ENCODE data around the gene PSORS1C1. TPM values are rescaled to one million over a fixed set of nuclear protein-coding genes. Genes with fewer than 3 reads are reported as not detected.

The PSORS1C1 gene
- total RNA-seq, 2 experiments from 2014 or later, result not detected

DNA sequence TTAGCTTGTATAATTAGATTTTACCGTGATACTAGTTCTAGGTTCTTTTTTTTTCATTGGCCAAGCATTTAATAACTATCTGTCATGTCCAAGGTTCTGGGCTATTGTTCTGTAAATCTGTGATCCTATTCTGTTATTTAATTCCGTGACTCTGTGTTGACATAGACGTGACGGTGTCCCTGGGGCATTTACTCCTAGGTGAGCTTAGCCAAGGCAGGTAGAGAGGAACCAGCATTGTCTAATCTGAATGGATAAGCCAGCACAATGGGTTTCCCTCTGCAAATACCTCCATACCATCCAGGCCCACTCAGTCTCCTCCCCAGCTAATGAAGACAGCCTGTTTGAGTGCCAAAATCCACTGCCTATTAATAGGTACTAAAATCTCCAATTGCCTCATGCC is 14.5 kb downstream of the PSORS1C1 start:
- POLR2A ChIA-PET, result interaction anchor here (0.7 kb wide), 1 partner anchor 67 kb away, joined by 3 read pairs; no protein-coding TSS in a partner anchor
- Mint-ChIP-seq H3K27ac (no peak overlapping the region), H3K27me3 (peaks cover 6% of the 10 kb centered on the region), H3K4me1 (ENCODE audit: low read depth) (peaks cover 6% of the 10 kb centered on the region), H3K36me3 (ENCODE audit: low read depth) (no peaks in the 10 kb centered on the region), H3K9me3 (no peaks in the 10 kb centered on the region), H3K4me3 (no peak overlapping the region)
- no peak overlapping the region for H3K4me3 ChIP-seq (ENCODE audit: low read length)
- H3K4me1 ChIP-seq (ENCODE audit: insufficient read depth, low read length), result peaks cover 8% of the 10 kb centered on the region
- H3K27me3 ChIP-seq (ENCODE audit: control insufficient read depth in 1 of 2, insufficient read depth in 2 of 2, low read length in 2 of 2), result no peaks in the 10 kb centered on the region
- TF ChIP-seq, protein P1, sequence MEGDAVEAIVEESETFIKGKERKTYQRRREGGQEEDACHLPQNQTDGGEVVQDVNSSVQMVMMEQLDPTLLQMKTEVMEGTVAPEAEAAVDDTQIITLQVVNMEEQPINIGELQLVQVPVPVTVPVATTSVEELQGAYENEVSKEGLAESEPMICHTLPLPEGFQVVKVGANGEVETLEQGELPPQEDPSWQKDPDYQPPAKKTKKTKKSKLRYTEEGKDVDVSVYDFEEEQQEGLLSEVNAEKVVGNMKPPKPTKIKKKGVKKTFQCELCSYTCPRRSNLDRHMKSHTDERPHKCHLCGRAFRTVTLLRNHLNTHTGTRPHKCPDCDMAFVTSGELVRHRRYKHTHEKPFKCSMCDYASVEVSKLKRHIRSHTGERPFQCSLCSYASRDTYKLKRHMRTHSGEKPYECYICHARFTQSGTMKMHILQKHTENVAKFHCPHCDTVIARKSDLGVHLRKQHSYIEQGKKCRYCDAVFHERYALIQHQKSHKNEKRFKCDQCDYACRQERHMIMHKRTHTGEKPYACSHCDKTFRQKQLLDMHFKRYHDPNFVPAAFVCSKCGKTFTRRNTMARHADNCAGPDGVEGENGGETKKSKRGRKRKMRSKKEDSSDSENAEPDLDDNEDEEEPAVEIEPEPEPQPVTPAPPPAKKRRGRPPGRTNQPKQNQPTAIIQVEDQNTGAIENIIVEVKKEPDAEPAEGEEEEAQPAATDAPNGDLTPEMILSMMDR (IDR thresholded peaks at IDR 0.05), result no peak
- CTCF ChIA-PET, result interaction anchor here (1.0 to 1.2 kb wide), 3 partner anchors 238 to 647 kb away, joined by 3 read pairs; no protein-coding TSS in a partner anchor
- no peak overlapping the region for H3K27ac ChIP-seq (ENCODE audit: low read depth in 1 of 2, low read length in 2 of 2)
- intact Hi-C loops (cut with DNase I, micrococcal nuclease), result loop anchor here in 1 of 2 experiments (5.0 kb wide), 1 partner anchor 212 kb away; no protein-coding TSS in a partner anchor
- H3K9me3 ChIP-seq (ENCODE audit: control insufficient read depth in 1 of 2, insufficient read depth in 1 of 2, low read length in 2 of 2), result no peaks in the 10 kb centered on the region
- ATAC-seq (ENCODE audit: poor library complexity) (no peak), DNase-seq (no peak)
- no peaks in the 10 kb centered on the region for H3K36me3 ChIP-seq (ENCODE audit: insufficient read depth, low read length)

DNA sequence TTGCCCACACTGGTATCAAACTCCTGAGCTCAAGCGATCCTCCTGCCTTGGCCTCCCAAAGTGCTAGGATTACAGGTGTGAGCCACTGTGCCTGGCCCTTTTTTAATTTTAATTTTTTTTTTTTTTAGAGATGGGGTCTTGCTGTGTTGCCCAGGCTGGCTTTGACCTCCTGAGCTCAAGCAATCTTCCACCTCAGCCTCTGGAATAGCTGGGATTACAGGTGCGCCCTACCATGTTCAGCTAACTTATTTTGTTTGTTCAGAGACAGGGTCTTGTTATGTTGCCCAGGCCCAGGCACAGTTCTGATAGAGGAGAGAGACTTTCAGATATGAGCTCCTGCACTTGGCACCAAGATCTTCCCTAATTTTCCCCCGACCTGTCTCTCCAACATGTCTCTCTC is 16.2 kb downstream of the PSORS1C1 start:
- H3K4me3 Mint-ChIP-seq, result no peak overlapping the region
- POLR2A ChIA-PET, result no interaction called here
- intact Hi-C loops (cut with DNase I, micrococcal nuclease), result no loop called here
- CTCF ChIA-PET, result interaction anchor here (0.8 kb wide), 1 partner anchor 66 kb away, joined by 3 read pairs; no protein-coding TSS in a partner anchor
- no peak overlapping the region for H3K27ac ChIP-seq (ENCODE audit: low read depth in 1 of 2, low read length in 2 of 2)
- TF ChIP-seq, protein P1 (IDR thresholded peaks at IDR 0.05), result no peak
- DNase-seq, result no peak
- no peaks in the 10 kb centered on the region for H3K36me3 Mint-ChIP-seq (ENCODE audit: low read depth)
- H3K4me1 Mint-ChIP-seq (ENCODE audit: low read depth), result peaks cover 6% of the 10 kb centered on the region
- H3K27me3 ChIP-seq (ENCODE audit: control insufficient read depth in 1 of 2, insufficient read depth in 2 of 2, low read length in 2 of 2), result no peaks in the 10 kb centered on the region
- no peak overlapping the region for H3K4me3 ChIP-seq (ENCODE audit: low read length)
- H3K9me3 ChIP-seq (ENCODE audit: control insufficient read depth in 1 of 2, insufficient read depth in 1 of 2, low read length in 2 of 2), result no peaks in the 10 kb centered on the region
- H3K27ac Mint-ChIP-seq, result no peak overlapping the region
- no peak for ATAC-seq (ENCODE audit: poor library complexity)
- H3K36me3 ChIP-seq (ENCODE audit: insufficient read depth, low read length), result no peaks in the 10 kb centered on the region
- H3K9me3 Mint-ChIP-seq, result no peaks in the 10 kb centered on the region
- H3K4me1 ChIP-seq (ENCODE audit: insufficient read depth, low read length), result peaks cover 8% of the 10 kb centered on the region
- peaks cover 6% of the 10 kb centered on the region for H3K27me3 Mint-ChIP-seq

DNA sequence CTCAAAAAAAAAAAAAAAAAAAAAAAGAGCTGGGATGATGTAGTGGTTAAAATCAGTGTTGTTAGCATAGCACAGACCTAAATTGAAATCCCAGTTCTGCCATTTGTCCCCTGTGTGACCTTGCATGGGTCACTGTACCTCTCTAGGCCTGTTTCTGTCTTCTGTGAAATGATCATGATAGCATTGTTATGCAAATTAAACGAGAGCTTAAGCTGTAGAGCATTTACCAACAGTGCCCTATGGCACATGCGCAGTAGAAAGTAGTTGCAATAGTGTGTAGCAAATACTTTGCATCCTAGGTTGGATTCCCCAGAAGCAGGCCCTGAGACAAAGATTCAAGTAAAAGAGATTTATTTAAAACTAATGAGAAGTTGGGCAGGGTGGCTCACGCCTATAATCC is 17.0 kb downstream of the PSORS1C1 start:
- ATAC-seq (ENCODE audit: poor library complexity) (no peak), DNase-seq (no peak)
- Mint-ChIP-seq H3K36me3 (ENCODE audit: low read depth) (no peaks in the 10 kb centered on the region), H3K4me1 (ENCODE audit: low read depth) (peaks cover 6% of the 10 kb centered on the region), H3K9me3 (no peaks in the 10 kb centered on the region), H3K27me3 (peaks cover 6% of the 10 kb centered on the region), H3K27ac (no peak overlapping the region), H3K4me3 (no peak overlapping the region)
- intact Hi-C loops (cut with DNase I, micrococcal nuclease), result no loop called here
- Histone ChIP-seq H3K36me3 (ENCODE audit: insufficient read depth, low read length) (no peaks in the 10 kb centered on the region), H3K9me3 (ENCODE audit: control insufficient read depth in 1 of 2, insufficient read depth in 1 of 2, low read length in 2 of 2) (no peaks in the 10 kb centered on the region), H3K27me3 (ENCODE audit: control insufficient read depth in 1 of 2, insufficient read depth in 2 of 2, low read length in 2 of 2) (no peaks in the 10 kb centered on the region), H3K27ac (ENCODE audit: low read depth in 1 of 2, low read length in 2 of 2) (no peak overlapping the region), H3K4me3 (ENCODE audit: low read length) (no peak overlapping the region), H3K4me1 (ENCODE audit: insufficient read depth, low read length) (peaks cover 8% of the 10 kb centered on the region)
- ChIA-PET CTCF (interaction anchor here (0.6 kb wide), 1 partner anchor 28 kb away, joined by 3 read pairs; no protein-coding TSS in a partner anchor), POLR2A (no interaction called here)
- TF ChIP-seq, protein P1 (IDR thresholded peaks at IDR 0.05), result no peak
